Lower leg skin (tissue), 4 donors: ENCODE measurements around the gene UQCC2. TPM values are rescaled to one million over a fixed set of nuclear protein-coding genes. Genes with fewer than 3 reads are reported as not detected.

Source experiments
- DNase-seq, 2 donors: peaks; one replicate each; pipeline ENCODE4 v3.0.0-alpha.2; 2019; ENCODE audit warnings: low spot score in 2 of 2
- H3K4me3 ChIP-seq: fragments of 200-600 bp; sonication (generic); 2 replicates; pipeline ENCODE4 v1.5.1; 2017; ENCODE audit warnings: mild to moderate bottlenecking, low read depth; ENCODE audit not compliant: poor library complexity, severe bottlenecking
- CTCF ChIP-seq, 3 donors: fragments of 450-650 bp; IDR thresholded peaks; one replicate each; pipeline ENCODE4 v1.5.1; 2016; ENCODE audit warnings: antibody characterized with exemption in 3 of 3, mild to moderate bottlenecking in 3 of 3, moderate library complexity in 2 of 3
- POLR2A ChIP-seq, 2 donors: fragments of 450-650 bp; IDR thresholded peaks; one replicate each; pipeline ENCODE4 v1.6.1; 2016 to 2017; ENCODE audit warnings: antibody characterized with exemption in 2 of 2, mild to moderate bottlenecking in 1 of 2, moderate library complexity in 1 of 2
- WGBS, 2 donors: methylation state at CpG; one replicate each; pipeline ENCODE4 v1.1.5; 2018; 5-methylcytosine and 5-hydroxymethylcytosine counted together
- intact Hi-C: fragments of 100-400 bp; cut with DNase I; formaldehyde crosslinking; loops from one replicate; pipeline ENCODE4 v1.15.0; 2023; ENCODE audit warnings: low total_unique reads
- microRNA counts, 2 donors: library from miRNA; unstranded; fragments of <30 nt; microRNA quantifications; one replicate each; lab custom pipeline; 2016
- microRNA-seq, 2 donors: library from miRNA; unstranded; fragments of <30 nt; microRNA quantifications; one replicate each; pipeline ENCODE4, GENCODE V29; 2016; ENCODE audit warnings: borderline replicate concordance in 2 of 2, borderline number of aligned reads in 1 of 2
- total RNA-seq, 4 donors: library from RNA; depleted of rRNA; stranded (reverse); fragments of >200 nt; gene quantifications; one replicate each; pipeline ENCODE4 v1.1.0, GENCODE V29; 2016

UQCC2 gene
- total RNA-seq, 4 donors from 2014 or later = 8.5 to 20.4 (median 10.2) TPM

GRCh38 chr6:33656844-33657243 is 54.7 kb downstream of the UQCC2 start:
- no peak overlapping the region for H3K4me3 ChIP-seq
- intact Hi-C loops = no loop called here
- 87 to 98% methylated on average over 5 of the region's 5 CpGs for WGBS, 2 donors
- DNase-seq = no peak
- TF ChIP-seq CTCF (IDR thresholded peaks at IDR 0.05) = no peak

- intact Hi-C loops = no loop called here
- 35 to 49% methylated on average over 5 of the region's 5 CpGs for WGBS, 2 donors
- no peak for TF ChIP-seq POLR2A (IDR thresholded peaks at IDR 0.05)
- no peak for TF ChIP-seq CTCF (IDR thresholded peaks at IDR 0.05)
- H3K4me3 ChIP-seq = no peak overlapping the region
- DNase-seq = no peak
These were observed 56.5 kb downstream of the UQCC2 start for GRCh38 chr6:33654831-33655554.

- no peak for DNase-seq
- intact Hi-C loops = no loop called here
- TF ChIP-seq POLR2A (IDR thresholded peaks at IDR 0.05) (no peak), CTCF (IDR thresholded peaks at IDR 0.05) (no peak)
- H3K4me3 ChIP-seq = no peak overlapping the region
- WGBS, 2 donors = 82 to 89% methylated on average over 5 of the region's 5 CpGs
These were observed 59.5 kb downstream of the UQCC2 start for GRCh38 chr6:33652002-33652401.

- no peak overlapping the region for H3K4me3 ChIP-seq
- no peak for DNase-seq
- 71 to 81% methylated on average over 4 of the region's 4 CpGs for WGBS, 2 donors
- no peak for TF ChIP-seq CTCF (IDR thresholded peaks at IDR 0.05)
- no peak for TF ChIP-seq POLR2A (IDR thresholded peaks at IDR 0.05)
- intact Hi-C loops = no loop called here
These were observed 60.1 kb downstream of the UQCC2 start for GRCh38 chr6:33651403-33651802.

MicroRNAs encoded within 50 kb of the gene (microRNA counts, 767-probe panel; counts per million panel counts)
- microRNA hsa-miR-3934 (lab: Ali Mortazavi, UCI) = 0 to 358 counts per million in 2 donors

Small RNA genes within 50 kb of the gene (microRNA-seq; reads per million reads assigned to microRNA genes)
- gene MIR3934 = 1.4 to 3.4 reads per million in 2 donors

Other genes with a start within 250 kb of the UQCC2 start
- 10 to 100 TPM; 19.7 to 26.6 (median 22.2) TPM for gene BAK1, start 131.4 kb downstream of the UQCC2 start, total RNA-seq
- gene ITPR3, start 90.4 kb downstream of the UQCC2 start, total RNA-seq = 100 to 1,000 TPM; 161 to 265 (median 197) TPM
- gene IP6K3, start 35.2 kb upstream of the UQCC2 start, total RNA-seq = under 1 TPM in 1 of 4 donors, not detected in 3; 0.45 TPM
- gene LEMD2, start 77.4 kb upstream of the UQCC2 start, total RNA-seq = 10 to 100 TPM; 57.5 to 93.6 (median 68.1) TPM
- gene MLN, start 92.3 kb upstream of the UQCC2 start, total RNA-seq = not detected